GM21528 (cell line): ENCODE data around the gene ANKRD63.

ENCODE experiments used
- ATAC-seq: cut with Tn5 transposase; IDR thresholded peaks from one replicate; pipeline ENCODE4 v1.9.1; 2021; ENCODE audit warnings: mild to moderate bottlenecking, moderate library complexity; ENCODE audit not compliant: unreplicated experiment, low FRiP score

The ANKRD63 gene

GRCh38 chr15:40281057-40281800 is 1.6 kb downstream of the ANKRD63 start:
- no peak for ATAC-seq

GRCh38 chr15:40280260-40281056 is 2.4 kb downstream of the ANKRD63 start:
- no peak for ATAC-seq

- ATAC-seq, result no peak
Measured at GRCh38 chr15:40279437-40280141, 3.3 kb downstream of the ANKRD63 start.

GRCh38 chr15:40278026-40278425 is 4.8 kb downstream of the ANKRD63 start:
- ATAC-seq, result no peak

- no peak for ATAC-seq
Measured at GRCh38 chr15:40277471-40277870, 5.4 kb downstream of the ANKRD63 start.

GRCh38 chr15:40276927-40277326 is 5.9 kb downstream of the ANKRD63 start:
- no peak for ATAC-seq

GRCh38 chr15:40275954-40276353 is 6.9 kb downstream of the ANKRD63 start:
- no peak for ATAC-seq

GRCh38 chr15:40275523-40275922 is 7.3 kb downstream of the ANKRD63 start:
- no peak for ATAC-seq

GRCh38 chr15:40274350-40275274 is 8.3 kb downstream of the ANKRD63 start:
- no peak for ATAC-seq

GRCh38 chr15:40273428-40273827 is 9.4 kb downstream of the ANKRD63 start:
- ATAC-seq, result no peak

- ATAC-seq, result no peak
Measured at GRCh38 chr15:40272485-40273056, 10.3 kb downstream of the ANKRD63 start.

GRCh38 chr15:40271685-40272484 is 11.0 kb downstream of the ANKRD63 start:
- ATAC-seq, result no peak

GRCh38 chr15:40270246-40270995 is 12.4 kb downstream of the ANKRD63 start:
- ATAC-seq, result no peak

GRCh38 chr15:40269604-40270003 is 13.3 kb downstream of the ANKRD63 start:
- ATAC-seq, result no peak

- ATAC-seq, result no peak
Measured at GRCh38 chr15:40267670-40268069, 15.2 kb downstream of the ANKRD63 start.

GRCh38 chr15:40266828-40267304 is 16.0 kb downstream of the ANKRD63 start:
- no peak for ATAC-seq

- ATAC-seq, result no peak
Measured at GRCh38 chr15:40265875-40266274, 17.0 kb downstream of the ANKRD63 start.

GRCh38 chr15:40265355-40265754 is 17.5 kb downstream of the ANKRD63 start:
- no peak for ATAC-seq
